ENCODE data around the gene SDF2L1. TPM values are rescaled to one million over a fixed set of nuclear protein-coding genes. Genes with fewer than 3 reads are reported as not detected.
"Not testable (repeated sequence)": the region's sequence is repeated elsewhere in the genome, so short reads cannot be mapped to it uniquely, and the experiment has no call there.

The SDF2L1 gene
- total RNA-seq, 2 experiments from 2014 or later, result 52.6 to 53.8 TPM

DNA sequence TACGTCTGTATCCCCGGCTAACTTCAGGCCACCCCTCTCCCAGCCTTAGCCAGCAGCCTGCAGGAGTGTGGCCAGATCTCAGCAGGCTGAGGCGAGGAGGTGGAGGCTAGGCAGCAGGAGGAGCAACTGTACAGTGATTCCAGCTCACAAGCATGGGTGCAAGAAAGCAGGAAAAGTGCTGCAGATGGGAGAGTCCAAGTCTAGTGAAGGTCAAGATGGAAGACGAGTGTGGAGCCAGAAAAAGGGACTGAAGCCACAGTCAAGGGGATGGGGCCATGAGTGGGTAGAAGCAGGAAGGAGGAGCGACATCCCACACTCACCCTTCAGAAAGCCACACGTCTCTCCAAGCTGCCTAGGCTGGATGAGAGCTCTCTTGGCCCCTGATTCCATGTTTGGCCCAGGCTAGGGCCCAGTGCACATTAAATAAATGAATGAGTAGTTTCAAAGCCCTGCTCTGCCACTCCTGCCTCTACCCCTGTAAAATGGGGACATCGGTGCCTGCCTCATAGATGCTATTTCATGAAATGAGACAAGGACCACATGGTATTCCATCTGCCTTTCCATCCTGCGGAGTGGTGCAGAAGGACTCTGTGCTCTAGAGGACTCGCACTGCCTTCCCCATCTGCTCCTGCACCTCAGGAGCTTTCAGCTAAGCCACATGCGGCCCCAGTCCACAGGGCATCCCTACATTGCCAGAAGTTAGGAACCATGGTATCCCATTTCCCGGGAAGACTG is 15.2 kb upstream of the SDF2L1 start:
- Mint-ChIP-seq H3K27me3 (no peaks in the 10 kb centered on the region), H3K9me3 (no peaks in the 10 kb centered on the region), H3K36me3 (peaks cover 25% of the 10 kb centered on the region), H3K27ac (peak overlapping the region; percentile 93), H3K4me3 (peak overlapping the region; percentile 90), H3K4me1 (peaks cover 33% of the 10 kb centered on the region)
- no peak for DNase-seq

DNA sequence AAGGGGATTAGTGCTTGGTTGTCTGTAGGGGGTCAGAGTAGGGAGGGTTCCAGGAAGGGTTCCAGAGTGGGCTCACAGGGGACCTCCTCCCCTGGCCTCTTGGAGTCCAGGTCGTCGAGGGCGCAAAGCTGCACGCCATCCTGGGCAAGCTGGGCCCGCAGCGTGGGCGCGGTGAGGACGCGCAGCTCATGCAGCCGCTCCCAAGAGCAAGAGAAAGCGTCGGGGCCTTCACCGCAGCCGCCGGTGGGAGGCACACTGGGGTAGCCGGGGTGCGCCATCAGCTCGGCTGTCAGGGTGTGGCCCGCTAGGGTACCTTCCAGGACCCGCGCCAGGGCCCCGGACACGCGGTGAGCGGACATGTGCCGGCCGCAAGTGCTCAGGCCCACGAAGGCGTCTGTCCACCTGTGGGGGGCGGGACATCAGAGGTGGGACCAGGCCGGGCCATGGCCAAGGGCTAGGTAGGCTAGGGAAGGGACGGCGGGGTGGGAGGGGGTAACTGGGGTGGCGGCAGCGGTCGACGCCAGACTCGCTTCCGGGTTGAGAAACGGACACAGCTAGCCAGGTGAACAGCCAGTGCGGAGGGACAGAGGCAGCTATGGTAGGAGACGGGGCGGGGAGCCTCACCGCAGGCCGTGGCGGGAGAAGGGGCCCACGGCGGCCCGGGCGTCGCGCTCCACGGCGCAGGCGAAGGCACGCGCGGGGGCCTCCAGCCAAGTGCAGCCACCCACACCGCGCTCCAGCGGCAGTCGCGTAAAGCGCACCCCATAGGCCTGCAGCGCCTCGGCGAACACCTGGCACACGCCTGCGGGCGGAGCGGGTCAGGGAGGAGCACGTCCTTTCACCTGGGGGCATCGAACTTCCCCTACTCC is 13.5 kb upstream of the SDF2L1 start:
- Mint-ChIP-seq H3K27ac (peak overlapping the region; percentile 95), H3K4me1 (peaks cover 35% of the 10 kb centered on the region), H3K9me3 (no peaks in the 10 kb centered on the region), H3K4me3 (peak overlapping the region; percentile 90), H3K36me3 (peaks cover 25% of the 10 kb centered on the region), H3K27me3 (no peaks in the 10 kb centered on the region)
- no peak for DNase-seq

DNA sequence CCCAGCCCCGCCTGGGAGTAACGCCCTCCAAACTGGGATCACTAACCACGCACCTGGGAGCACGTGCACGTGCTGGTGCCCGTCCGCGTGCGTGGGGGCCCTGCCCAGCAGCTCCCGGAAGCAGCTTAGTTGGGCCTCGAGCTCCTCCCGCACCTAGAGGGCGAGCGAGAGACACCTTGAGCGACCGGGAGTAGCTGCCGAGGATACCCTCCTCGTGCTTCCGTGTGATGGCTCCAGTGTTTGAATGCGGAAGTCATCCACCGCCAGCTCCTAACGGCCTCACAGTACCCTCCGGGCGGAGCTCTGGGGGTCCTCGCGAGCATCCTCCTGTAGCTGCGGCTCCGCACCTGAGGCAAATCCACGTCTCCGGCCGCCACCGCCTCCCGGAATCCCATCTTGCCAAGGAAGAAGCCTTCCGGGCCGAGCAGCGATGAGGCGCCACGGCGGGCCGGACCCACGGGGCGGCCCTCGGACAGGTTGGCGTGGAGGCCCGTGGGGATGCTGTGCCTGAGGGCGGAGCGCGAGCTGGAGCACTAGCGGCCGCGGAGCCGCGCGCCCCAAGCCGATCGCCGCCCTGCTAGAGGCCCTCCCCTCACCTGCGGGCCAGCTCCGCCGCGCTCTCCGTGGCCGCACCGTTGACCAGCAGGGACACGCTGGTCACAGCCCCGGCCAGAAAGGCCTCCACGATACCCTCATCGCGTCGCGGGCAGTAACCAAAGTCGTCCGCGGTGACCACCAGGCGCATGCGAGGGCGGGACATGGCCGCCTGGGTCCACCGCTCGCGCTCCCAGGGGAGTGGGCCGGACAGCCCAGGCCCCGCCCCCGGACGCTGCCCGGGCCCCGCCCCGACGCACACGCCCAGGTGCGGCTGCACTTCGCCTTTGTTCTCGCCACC is 12.6 kb upstream of the SDF2L1 start, which contains the start of gene YDJC:
Gene YDJC, minus strand, starts transcription at position 768 of the 895 bp plus-strand sequence. Its CDS starts 8 bp downstream, at position 760.
- peaks cover 25% of the 10 kb centered on the region for H3K36me3 Mint-ChIP-seq
- H3K27me3 Mint-ChIP-seq, result no peaks in the 10 kb centered on the region
- H3K9me3 Mint-ChIP-seq, result no peaks in the 10 kb centered on the region
- peak within 1 kb of the TSS; percentile 95 for H3K27ac Mint-ChIP-seq
- peak; percentile 97 for DNase-seq
- peaks cover 35% of the 10 kb centered on the region for H3K4me1 Mint-ChIP-seq
- peak within 1 kb of the TSS; percentile 90 for H3K4me3 Mint-ChIP-seq

GRCh38 chr22:21631025-21631424 is 11.1 kb upstream of the SDF2L1 start:
- Mint-ChIP-seq H3K27ac (no peak overlapping the region), H3K4me1 (peaks cover 29% of the 10 kb centered on the region), H3K9me3 (no peaks in the 10 kb centered on the region), H3K36me3 (peaks cover 25% of the 10 kb centered on the region), H3K27me3 (no peaks in the 10 kb centered on the region), H3K4me3 (no peak overlapping the region)
- no peak for DNase-seq

DNA sequence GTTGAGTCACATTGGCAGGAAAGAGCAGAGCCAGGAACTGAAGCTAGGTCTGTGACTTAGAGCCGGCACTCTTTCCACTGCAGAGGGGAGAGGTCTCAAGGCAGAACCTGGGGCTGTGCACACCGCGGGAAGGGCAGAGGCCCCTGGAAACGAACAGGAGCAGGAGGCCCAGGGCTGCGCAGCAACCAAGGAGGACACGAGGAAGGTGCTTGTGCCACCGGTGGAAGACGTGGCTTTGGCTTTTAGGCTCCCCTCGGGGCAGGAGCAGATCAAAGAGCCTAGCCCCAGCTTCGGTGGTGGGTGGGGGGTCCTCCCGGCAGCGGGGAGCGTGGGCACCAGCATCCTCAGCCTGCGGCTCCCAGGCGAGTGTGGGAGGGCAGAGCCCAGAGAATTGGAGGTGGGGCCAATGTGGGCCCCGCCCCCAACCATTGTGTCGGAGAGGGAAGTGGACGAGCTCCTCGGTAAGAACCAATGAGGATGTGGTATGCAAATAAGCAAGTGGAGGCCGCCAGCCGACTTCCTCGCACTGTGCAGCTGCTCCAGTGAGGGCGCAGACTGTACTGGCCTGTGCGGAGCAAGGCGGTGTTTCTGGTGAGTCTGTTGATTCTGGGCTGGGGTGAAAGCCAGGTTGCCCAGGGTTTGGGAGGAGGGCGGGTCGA is 9.7 kb upstream of the SDF2L1 start, which contains the start of gene CCDC116:
Gene CCDC116, plus strand, starts transcription at position 524 of the 659 bp plus-strand sequence. CDS start 422 bp downstream, outside the sequence.
- Mint-ChIP-seq H3K27me3 (no peaks in the 10 kb centered on the region), H3K27ac (no peak within 1 kb of the TSS), H3K4me1 (peaks cover 19% of the 10 kb centered on the region), H3K9me3 (no peaks in the 10 kb centered on the region), H3K4me3 (peak within 1 kb of the TSS; percentile 9), H3K36me3 (peaks cover 16% of the 10 kb centered on the region)
- peak; percentile 70 for DNase-seq

DNA sequence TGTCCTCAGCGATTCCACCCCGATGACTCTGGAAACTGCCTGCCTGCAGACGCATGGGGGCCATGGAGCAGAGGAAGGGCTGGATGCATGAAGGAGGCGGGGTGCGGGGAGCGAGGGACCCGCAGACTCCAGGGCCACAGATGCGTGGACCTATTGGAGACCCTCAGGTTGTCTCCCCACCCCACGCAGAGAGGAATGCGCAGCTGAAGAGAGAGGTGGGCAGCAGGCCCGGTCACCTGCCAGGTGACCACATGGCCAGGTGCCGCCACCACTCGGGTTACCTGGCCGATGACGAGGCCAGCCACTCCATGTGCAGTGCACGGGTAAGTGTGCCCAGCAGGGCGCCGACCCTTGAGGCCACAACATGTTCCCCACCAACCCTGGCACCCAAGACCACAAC is 9.2 kb upstream of the SDF2L1 start:
- Mint-ChIP-seq H3K4me3 (no peak overlapping the region), H3K36me3 (peaks cover 11% of the 10 kb centered on the region), H3K27me3 (no peaks in the 10 kb centered on the region), H3K9me3 (no peaks in the 10 kb centered on the region), H3K4me1 (peaks cover 14% of the 10 kb centered on the region), H3K27ac (no peak overlapping the region)
- DNase-seq, result no peak

GRCh38 chr22:21633481-21633880 is 8.6 kb upstream of the SDF2L1 start:
- no peaks in the 10 kb centered on the region for H3K27me3 Mint-ChIP-seq
- H3K4me3 Mint-ChIP-seq, result no peak overlapping the region

GRCh38 chr22:21634081-21634480 is 8.0 kb upstream of the SDF2L1 start:
- Mint-ChIP-seq H3K36me3 (peaks cover 2% of the 10 kb centered on the region), H3K27me3 (no peaks in the 10 kb centered on the region), H3K27ac (no peak overlapping the region), H3K4me1 (peaks cover 10% of the 10 kb centered on the region), H3K9me3 (no peaks in the 10 kb centered on the region), H3K4me3 (no peak overlapping the region)
- no peak for DNase-seq

More at GRCh38 chr22:21633481-21633880, 8.6 kb upstream of the SDF2L1 start:
- Mint-ChIP-seq H3K9me3 (no peaks in the 10 kb centered on the region), H3K27ac (no peak overlapping the region), H3K36me3 (peaks cover 6% of the 10 kb centered on the region), H3K4me1 (peaks cover 10% of the 10 kb centered on the region)
- no peak for DNase-seq

DNA sequence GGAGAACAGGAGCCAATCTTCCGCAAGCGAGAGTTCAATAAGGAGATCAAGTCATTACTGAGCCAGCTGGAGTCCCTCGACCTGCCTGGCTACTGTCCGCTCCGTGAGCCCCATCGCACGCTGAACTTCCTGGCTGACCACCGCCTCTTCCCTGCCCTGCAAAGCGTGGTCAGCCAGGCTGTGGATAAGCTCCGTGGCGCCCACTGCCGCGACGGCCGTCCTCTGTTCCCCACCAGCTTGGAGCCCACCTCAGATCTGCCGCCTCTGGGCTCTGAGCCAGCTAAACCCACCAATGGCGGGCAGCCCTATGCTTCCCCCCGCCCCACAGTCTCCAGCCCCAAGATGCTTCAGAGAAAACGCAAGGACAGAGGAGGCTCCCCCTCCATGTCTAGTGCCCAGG is 7.3 kb upstream of the SDF2L1 start:
- H3K9me3 Mint-ChIP-seq, result no peaks in the 10 kb centered on the region
- DNase-seq, result no peak
- H3K36me3 Mint-ChIP-seq, result no peaks in the 10 kb centered on the region
- H3K4me1 Mint-ChIP-seq, result peaks cover 10% of the 10 kb centered on the region
- no peak overlapping the region for H3K27ac Mint-ChIP-seq
- H3K27me3 Mint-ChIP-seq, result no peaks in the 10 kb centered on the region
- no peak overlapping the region for H3K4me3 Mint-ChIP-seq

- Mint-ChIP-seq H3K36me3 (no peaks in the 10 kb centered on the region), H3K4me3 (no peak overlapping the region), H3K27ac (no peak overlapping the region), H3K4me1 (peaks cover 4% of the 10 kb centered on the region), H3K27me3 (no peaks in the 10 kb centered on the region), H3K9me3 (no peaks in the 10 kb centered on the region)
- no peak for DNase-seq
These were observed 6.2 kb upstream of the SDF2L1 start for GRCh38 chr22:21635771-21636510.

GRCh38 chr22:21636629-21637218 is 5.4 kb upstream of the SDF2L1 start:
- H3K36me3 Mint-ChIP-seq, result no peaks in the 10 kb centered on the region
- H3K9me3 Mint-ChIP-seq, result no peaks in the 10 kb centered on the region
- DNase-seq, result no peak
- no peaks in the 10 kb centered on the region for H3K27me3 Mint-ChIP-seq
- peaks cover 7% of the 10 kb centered on the region for H3K4me1 Mint-ChIP-seq
- H3K27ac Mint-ChIP-seq, result peak overlapping the region; percentile 51
- H3K4me3 Mint-ChIP-seq, result no peak overlapping the region

GRCh38 chr22:21637450-21637849 is 4.7 kb upstream of the SDF2L1 start:
- not testable (repeated sequence) for H3K4me3 Mint-ChIP-seq, H3K36me3 Mint-ChIP-seq, H3K27ac Mint-ChIP-seq, DNase-seq, H3K9me3 Mint-ChIP-seq, H3K27me3 Mint-ChIP-seq, H3K4me1 Mint-ChIP-seq

- DNase-seq, result no peak
- Mint-ChIP-seq H3K4me1 (peaks cover 19% of the 10 kb centered on the region), H3K36me3 (peaks cover 10% of the 10 kb centered on the region), H3K27ac (no peak overlapping the region), H3K4me3 (no peak overlapping the region), H3K27me3 (no peaks in the 10 kb centered on the region), H3K9me3 (no peaks in the 10 kb centered on the region)
These were observed 2.7 kb upstream of the SDF2L1 start for GRCh38 chr22:21639359-21639758.

All from activated naive CD8-positive, alpha-beta T cell treated with anti-CD3 and anti-CD28 coated beads for 36 hours (primary cell).